ENCODE measurements around the gene RBX1. TPM values are rescaled to one million over a fixed set of nuclear protein-coding genes. Genes with fewer than 3 reads are reported as not detected.

Gene RBX1
- total RNA-seq, 1 experiment from 2014 or later, result 41.3 TPM

DNA sequence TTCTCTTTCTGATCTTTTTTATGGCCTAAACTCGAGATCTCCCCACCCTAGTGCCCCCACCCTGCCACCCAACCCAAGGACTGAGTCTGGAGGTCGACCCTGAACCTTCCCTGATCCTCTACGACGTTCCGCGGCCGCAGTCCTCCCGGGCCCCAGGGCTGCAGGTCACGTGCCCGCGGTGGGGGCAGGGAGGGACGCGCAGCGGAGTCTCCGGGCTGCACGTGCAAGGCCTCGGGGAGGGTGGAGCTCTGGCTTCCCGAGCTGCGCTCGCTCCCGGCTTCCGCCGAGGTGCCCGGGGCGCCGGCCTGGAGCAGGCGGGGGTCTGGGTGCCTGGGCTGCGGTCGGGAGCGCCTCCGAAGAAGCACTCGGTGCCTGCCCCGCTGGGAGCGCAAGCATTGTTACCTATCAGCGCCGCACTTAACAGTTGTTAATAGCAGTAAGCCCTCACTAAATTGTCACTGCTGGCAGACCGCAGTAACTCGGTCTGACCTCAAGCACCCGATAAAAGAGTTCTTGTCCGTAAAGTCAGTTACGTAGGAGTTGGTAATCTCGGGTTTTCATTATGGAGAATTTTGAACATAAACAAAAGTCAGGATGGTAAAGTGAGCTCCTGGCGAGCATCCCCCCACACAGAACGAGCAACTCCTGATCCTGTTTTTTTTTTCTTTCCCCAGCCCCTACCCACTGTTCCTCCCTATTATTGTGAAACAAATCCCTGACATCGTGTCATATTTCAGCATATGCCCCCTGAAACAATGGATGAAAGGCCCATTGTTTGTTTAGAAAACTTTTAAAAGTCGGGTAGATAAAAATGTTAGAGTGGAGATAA is 71.5 kb downstream of the RBX1 start:
- DNase-seq (ENCODE audit: low spot score), result peak; percentile 65

Small RNAs within 50 kb of the gene (small RNA-seq; reads per million reads assigned to genes)
- not detected for gene RF00017
- gene RNU6-379P, result not detected

Other genes with a start within 250 kb of the RBX1 start
- gene SLC25A17, start 132.0 kb upstream of the RBX1 start, total RNA-seq (2014; rRNA removed; shearing (Covaris generic)), result 13.4 and 14.0 TPM in 2 replicates
- gene ST13, start 94.7 kb upstream of the RBX1 start, total RNA-seq (2014; rRNA removed; shearing (Covaris generic)), result 67.2 and 92.5 TPM in 2 replicates
- gene XPNPEP3, start 94.2 kb upstream of the RBX1 start, total RNA-seq (2014; rRNA removed; shearing (Covaris generic)), result 5.8 and 6.5 TPM in 2 replicates
- not detected in 2 replicates for gene DNAJB7, start 89.3 kb upstream of the RBX1 start, total RNA-seq (2014; rRNA removed; shearing (Covaris generic))
- gene EP300, start 141.2 kb downstream of the RBX1 start, total RNA-seq (2014; rRNA removed; shearing (Covaris generic)), result 24.0 and 31.6 TPM in 2 replicates